GM12875 (cell line): ENCODE results near the gene PNPLA7.
"Not testable (repeated sequence)": the region's sequence is repeated elsewhere in the genome, so short reads cannot be mapped to it uniquely, and the experiment has no call there.

Source experiments
- H3K4me3 ChIP-seq: one replicate; pipeline ENCODE4 v1.5.1; 2011; ENCODE audit warnings: low read depth, low read length, control low read depth
- TF ChIP-seq, protein P1 (sequence below): IDR thresholded peaks from 2 replicates; pipeline ENCODE4 v1.5.1; 2011; ENCODE audit warnings: low read depth, mild to moderate bottlenecking, control low read depth, inconsistent platforms, low read length, moderate library complexity, borderline replicate concordance; ENCODE audit not compliant: insufficient read depth

PNPLA7 gene

DNA sequence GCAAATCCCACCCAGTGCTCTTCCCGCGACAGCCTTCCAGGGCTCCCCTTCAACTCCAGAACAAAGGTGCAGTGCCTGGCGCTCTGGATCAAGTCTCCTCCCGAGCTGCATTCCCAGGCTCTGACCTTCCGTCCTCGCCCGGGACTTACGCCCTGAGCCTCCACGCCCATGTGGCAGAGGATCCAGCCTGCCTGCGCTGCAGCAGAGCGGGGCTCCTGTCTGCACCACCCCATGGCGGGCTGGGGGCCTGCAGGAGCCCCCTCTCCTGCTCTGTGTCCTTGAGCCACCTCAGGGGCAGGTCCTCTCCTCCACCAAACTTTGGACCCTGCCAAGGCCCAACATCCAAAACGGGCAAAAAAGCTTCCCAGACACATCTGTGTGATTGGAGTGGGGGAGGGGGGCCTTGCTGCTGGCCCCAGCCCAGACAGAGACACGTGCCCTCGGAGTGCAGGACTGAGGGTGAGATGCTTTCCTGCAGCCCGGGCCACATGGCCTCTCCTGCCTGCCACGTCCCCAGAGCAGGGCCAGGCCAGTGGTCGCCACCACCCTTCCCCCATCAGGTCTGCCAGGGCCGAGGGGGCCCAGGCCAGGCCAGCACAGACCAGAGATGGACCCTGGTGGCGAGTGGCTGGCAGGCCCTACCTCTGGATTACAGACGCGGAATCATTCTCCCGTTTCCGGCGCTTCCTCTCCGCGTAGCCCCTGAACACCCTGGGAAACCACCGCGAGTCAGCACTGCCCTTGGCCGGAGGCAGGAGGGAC lies 95.4 kb downstream of the PNPLA7 start:
- H3K4me3 ChIP-seq: peak overlapping the region; percentile 59
- TF ChIP-seq, protein P1, sequence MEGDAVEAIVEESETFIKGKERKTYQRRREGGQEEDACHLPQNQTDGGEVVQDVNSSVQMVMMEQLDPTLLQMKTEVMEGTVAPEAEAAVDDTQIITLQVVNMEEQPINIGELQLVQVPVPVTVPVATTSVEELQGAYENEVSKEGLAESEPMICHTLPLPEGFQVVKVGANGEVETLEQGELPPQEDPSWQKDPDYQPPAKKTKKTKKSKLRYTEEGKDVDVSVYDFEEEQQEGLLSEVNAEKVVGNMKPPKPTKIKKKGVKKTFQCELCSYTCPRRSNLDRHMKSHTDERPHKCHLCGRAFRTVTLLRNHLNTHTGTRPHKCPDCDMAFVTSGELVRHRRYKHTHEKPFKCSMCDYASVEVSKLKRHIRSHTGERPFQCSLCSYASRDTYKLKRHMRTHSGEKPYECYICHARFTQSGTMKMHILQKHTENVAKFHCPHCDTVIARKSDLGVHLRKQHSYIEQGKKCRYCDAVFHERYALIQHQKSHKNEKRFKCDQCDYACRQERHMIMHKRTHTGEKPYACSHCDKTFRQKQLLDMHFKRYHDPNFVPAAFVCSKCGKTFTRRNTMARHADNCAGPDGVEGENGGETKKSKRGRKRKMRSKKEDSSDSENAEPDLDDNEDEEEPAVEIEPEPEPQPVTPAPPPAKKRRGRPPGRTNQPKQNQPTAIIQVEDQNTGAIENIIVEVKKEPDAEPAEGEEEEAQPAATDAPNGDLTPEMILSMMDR: no peak

DNA sequence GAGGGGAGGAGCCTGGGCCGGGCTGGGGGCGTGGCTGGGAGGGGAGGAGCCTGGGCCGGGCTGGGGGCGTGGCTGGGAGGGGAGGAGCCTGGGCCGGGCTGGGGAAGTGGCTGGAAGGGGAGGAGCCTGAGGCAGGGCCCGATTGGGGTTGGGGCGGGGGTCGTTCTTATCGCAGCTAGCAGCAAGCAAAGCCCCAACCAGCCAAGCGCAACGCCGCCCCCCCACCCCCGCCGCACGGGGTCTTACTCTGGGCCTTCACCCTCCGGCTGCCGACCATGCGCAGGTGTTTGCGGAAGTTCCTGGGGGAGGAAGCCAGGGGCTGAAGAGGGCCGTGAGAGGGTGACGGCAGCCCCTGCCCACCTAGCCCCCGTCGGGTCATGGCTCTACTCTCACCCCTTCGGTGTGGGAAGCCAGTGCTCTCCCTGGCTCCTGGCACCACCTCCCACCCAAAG lies 96.0 kb downstream of the PNPLA7 start:
- peak overlapping the region; percentile 59 for H3K4me3 ChIP-seq
- TF ChIP-seq, protein P1: no peak

DNA sequence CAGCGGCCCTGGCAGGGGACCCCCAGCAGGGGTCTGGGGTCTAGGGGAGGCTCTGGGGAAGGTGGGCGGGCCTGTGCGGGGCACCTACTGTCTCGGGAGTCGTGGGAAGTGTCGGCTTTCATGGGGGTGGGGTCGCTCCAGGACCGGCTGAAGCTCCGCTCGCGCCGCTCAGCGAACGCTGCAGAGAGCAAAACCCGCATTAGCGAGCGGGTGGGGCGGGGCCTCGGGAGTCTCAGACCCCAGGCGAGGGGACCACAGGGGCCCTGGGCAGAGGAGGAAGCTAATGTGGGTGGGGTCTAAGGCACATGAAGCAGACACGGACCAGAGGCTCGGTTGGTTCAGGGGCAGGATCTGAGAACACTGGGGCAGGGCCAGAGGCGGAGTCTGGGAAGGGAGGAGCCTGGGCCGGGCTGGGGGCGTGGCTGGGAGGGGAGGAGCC lies 96.5 kb downstream of the PNPLA7 start:
- H3K4me3 ChIP-seq: no peak overlapping the region
- TF ChIP-seq, protein P1: no peak

DNA sequence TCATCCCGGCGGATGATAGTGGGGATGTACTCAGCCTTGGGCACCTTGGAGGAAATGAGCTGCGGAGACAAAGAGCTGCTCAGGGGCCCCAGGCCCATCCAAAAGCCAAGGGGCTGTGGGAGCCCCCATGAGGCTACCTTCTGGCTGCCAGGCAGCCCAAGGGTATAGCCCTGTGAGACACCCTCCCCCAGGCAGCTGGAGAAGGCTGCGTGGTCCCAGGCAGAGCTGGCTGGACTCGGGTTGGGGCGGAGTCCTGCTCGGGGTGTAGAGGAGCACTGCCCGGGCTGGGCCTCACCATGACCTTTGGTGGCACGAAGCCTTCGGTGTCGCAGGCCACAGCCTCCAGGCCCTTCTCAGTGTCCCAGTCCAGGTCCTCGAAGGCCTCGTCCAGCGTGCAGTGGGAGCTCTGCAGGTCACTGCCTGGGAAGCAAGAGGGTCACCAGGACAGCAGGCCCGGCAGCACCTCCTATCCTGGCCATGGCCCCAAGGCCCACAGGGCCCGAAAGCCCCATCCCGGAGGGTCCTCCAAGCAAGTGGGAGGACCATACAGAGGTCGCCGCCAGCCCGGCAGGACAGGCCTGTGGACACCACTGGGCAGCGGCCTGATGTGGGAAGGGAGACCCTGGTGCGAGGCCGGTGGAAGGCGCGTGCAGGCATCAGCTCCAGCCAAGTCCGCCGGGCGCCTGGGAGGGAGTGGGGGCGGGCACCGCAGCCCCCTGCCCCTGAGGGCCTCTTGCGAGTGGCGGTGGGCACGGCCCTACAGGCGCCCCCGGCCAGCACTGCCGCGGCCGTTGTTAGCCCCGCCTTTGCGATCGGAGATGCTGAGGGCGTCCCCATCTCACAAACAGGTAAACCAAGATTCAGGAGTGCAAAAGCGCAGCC lies 97.2 kb downstream of the PNPLA7 start:
- no peak overlapping the region for H3K4me3 ChIP-seq
- TF ChIP-seq, protein P1: no peak

DNA sequence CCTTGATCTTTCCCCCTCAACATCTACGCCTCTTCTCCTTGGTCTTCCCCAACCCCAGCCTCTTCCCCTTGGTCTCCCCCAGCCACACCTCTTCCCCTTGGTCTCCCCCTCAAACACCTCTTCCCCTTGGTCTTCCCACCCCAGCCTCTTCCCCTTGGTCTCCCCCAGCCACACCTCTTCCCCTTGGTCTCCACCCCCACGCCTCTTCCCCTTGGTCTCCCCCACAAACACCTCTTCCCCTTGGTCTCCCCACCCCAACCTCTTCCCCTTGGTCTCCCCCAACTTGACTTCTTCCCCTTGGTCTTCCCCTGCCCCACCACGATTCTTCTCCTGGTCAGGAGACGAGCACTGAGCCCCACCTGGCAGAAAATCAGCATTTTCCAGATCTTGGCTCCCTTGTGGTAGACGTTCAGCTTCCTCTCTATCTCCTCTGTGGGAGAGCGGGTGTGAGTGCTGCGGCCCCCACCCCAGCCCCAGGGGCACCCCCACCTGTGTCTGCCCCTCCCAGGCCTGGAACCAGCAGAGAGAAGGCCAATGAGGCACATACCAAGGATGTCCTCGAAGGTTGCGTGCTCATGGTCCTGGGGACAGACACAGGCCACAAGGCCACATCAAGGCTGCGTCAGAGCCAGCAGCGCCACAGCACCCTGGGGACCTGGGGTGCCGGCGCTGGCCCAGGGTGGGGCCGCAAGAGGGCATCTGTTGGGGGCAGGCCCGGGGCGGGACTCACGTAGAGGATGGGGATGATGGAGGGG lies 98.0 kb downstream of the PNPLA7 start:
- TF ChIP-seq, protein P1: no peak
- H3K4me3 ChIP-seq: no peak overlapping the region

DNA sequence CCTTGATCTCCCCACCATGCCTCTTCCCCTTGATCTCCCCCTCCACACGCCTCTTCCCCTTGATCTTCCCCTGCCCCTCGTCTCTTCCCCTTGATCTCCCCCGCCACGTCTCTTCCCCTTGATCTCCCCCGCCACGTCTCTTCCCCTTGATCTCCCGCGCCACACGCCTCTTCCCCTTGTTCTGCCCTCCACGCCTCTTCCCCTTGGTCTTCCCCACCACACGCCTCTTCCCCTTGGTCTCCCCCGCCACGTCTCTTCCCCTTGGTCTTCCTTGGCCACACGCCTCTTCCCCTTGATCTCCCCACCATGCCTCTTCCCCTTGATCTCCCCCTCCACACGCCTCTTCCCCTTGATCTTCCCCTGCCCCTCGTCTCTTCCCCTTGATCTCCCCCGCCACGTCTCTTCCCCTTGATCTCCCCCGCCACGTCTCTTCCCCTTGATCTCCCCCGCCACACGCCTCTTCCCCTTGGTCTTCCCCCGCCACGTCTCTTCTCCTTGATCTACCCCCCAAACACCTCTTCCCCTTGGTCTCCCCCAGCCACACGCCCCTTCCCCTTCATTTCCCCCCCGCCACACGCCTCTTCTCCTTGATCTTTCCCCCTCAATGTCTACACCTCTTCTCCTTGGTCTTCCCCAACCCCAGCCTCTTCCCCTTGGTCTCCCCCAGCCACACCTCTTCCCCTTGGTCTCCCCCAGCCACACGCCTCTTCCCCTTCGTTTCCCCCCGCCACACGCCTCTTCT lies 98.8 kb downstream of the PNPLA7 start:
- not testable (repeated sequence) for H3K4me3 ChIP-seq

DNA sequence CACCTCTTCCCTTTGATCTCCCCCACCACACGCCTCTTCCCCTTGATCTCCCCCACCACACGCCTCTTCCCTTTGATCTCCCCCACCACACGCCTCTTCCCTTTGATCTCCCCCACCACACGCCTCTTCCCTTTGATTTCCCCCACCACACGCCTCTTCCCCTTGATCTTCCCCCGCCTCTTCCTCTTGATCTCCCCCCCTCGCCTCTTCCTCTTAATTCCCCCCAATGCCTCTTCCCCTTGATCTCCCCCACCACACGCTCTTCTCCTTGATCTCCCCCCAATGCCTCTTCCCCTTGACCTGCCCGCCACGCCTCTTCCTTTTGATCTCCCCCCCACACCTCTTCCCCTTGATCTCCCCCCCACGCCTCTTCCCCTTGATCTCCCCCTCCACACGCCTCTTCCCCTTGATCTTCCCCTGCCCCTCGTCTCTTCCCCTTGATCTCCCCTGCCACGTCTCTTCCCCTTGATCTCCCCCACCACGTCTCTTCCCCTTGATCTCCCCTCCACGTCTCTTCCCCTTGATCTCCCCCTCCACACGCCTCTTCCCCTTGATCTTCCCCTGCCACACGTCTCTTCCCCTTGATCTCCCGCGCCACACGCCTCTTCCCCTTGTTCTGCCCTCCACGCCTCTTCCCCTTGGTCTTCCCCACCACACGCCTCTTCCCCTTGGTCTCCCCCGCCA lies 99.5 kb downstream of the PNPLA7 start:
- not testable (repeated sequence) for H3K4me3 ChIP-seq
